GM18951 (cell line): Measurements from ENCODE around the gene GINS1.

Experiments
- POLR2A ChIP-seq: IDR thresholded peaks from 4 replicates; pipeline ENCODE4 v1.6.1; 2011; ENCODE audit warnings: mild to moderate bottlenecking; ENCODE audit not compliant: insufficient read length, insufficient read depth; ENCODE audit errors: extremely low read depth
- in situ Hi-C: fragments of 300-500 bp; cut with MboI; formaldehyde crosslinking; loops from one replicate; pipeline ENCODE4 v1.12.0; 2022; ENCODE audit warnings: low sequenced_read_pairs, mixed read lengths, inconsistent platforms; ENCODE audit not compliant: unreplicated experiment

GINS1 gene

GRCh38 chr20:25491446-25492038 is 84.1 kb downstream of the GINS1 start:
- in situ Hi-C loops: no loop called here
- TF ChIP-seq POLR2A: no peak

GRCh38 chr20:25493137-25493536 is 85.7 kb downstream of the GINS1 start:
- in situ Hi-C loops: no loop called here
- no peak for TF ChIP-seq POLR2A

- in situ Hi-C loops: no loop called here
- TF ChIP-seq POLR2A: no peak
Measured at GRCh38 chr20:25493748-25494505, 86.5 kb downstream of the GINS1 start.

- no peak for TF ChIP-seq POLR2A
- in situ Hi-C loops: no loop called here
Measured at GRCh38 chr20:25494506-25495188, 87.2 kb downstream of the GINS1 start.

- in situ Hi-C loops: no loop called here
- no peak for TF ChIP-seq POLR2A
Measured at GRCh38 chr20:25495189-25495824, 87.8 kb downstream of the GINS1 start.

GRCh38 chr20:25496165-25496967 is 88.9 kb downstream of the GINS1 start:
- in situ Hi-C loops: no loop called here
- TF ChIP-seq POLR2A: no peak

- no peak for TF ChIP-seq POLR2A
- in situ Hi-C loops: no loop called here
Measured at GRCh38 chr20:25496968-25497401, 89.5 kb downstream of the GINS1 start.

GRCh38 chr20:25497586-25498279 is 90.3 kb downstream of the GINS1 start:
- in situ Hi-C loops: no loop called here
- TF ChIP-seq POLR2A: no peak
